HepG2 (cell line): ENCODE data around the gene MICA. TPM values are rescaled to one million over a fixed set of nuclear protein-coding genes. Genes with fewer than 3 reads are reported as not detected.

Experiments used
- ATM ChIP-seq: fragments of 450-650 bp; IDR thresholded peaks from 2 replicates; pipeline ENCODE4 v1.7.1; 2017; ENCODE audit warnings: mild to moderate bottlenecking, borderline replicate concordance
- BORCS8-MEF2B ChIP-seq: sonication (generic); formaldehyde crosslinking; IDR thresholded peaks from 2 replicates; pipeline ENCODE4 v1.8.0; 2022; ENCODE audit warnings: mild to moderate bottlenecking, missing genetic modification reagents
- CENPX ChIP-seq: sonication (generic); formaldehyde crosslinking; IDR thresholded peaks from 2 replicates; pipeline ENCODE4 v1.9.0; 2021; ENCODE audit warnings: mild to moderate bottlenecking, missing genetic modification reagents, moderate library complexity
- ELF4 ChIP-seq: sonication (generic); formaldehyde crosslinking; IDR thresholded peaks from 2 replicates; pipeline ENCODE4 v1.5.0; 2020; ENCODE audit warnings: missing genetic modification reagents, mild to moderate bottlenecking, moderate library complexity, borderline replicate concordance
- FOXJ3 ChIP-seq: sonication (generic); formaldehyde crosslinking; IDR thresholded peaks from 2 replicates; pipeline ENCODE4 v1.4.0; 2020; ENCODE audit warnings: missing genetic modification reagents, mild to moderate bottlenecking, borderline replicate concordance
- GATAD1 ChIP-seq: IDR thresholded peaks from 2 replicates; pipeline ENCODE4 v1.6.1; 2016; ENCODE audit warnings: missing genetic modification reagents, missing compliant biosample characterization
- HMGXB3 ChIP-seq: sonication (generic); formaldehyde crosslinking; IDR thresholded peaks from 2 replicates; pipeline ENCODE4 v1.4.0; 2020; ENCODE audit warnings: missing genetic modification reagents, borderline replicate concordance
- HNRNPK ChIP-seq: fragments of 200-400 bp; formaldehyde crosslinking; IDR thresholded peaks from 2 replicates; pipeline ENCODE4 v1.6.1; 2018; ENCODE audit warnings: low read length, low read depth, moderate library complexity, mild to moderate bottlenecking; ENCODE audit not compliant: poor library complexity, severe bottlenecking
- HOXA7 ChIP-seq: sonication (generic); formaldehyde crosslinking; IDR thresholded peaks from 2 replicates; pipeline ENCODE4 v1.8.1; 2022; ENCODE audit warnings: mild to moderate bottlenecking, missing genetic modification reagents, moderate library complexity
- KDM2A ChIP-seq: sonication (generic); formaldehyde crosslinking; IDR thresholded peaks from 2 replicates; pipeline ENCODE4 v1.4.0; 2020; ENCODE audit warnings: low read depth, missing genetic modification reagents, borderline replicate concordance
- MED1 ChIP-seq: sonication (generic); formaldehyde crosslinking; IDR thresholded peaks from 2 replicates; pipeline ENCODE4 v1.4.0; 2020; ENCODE audit warnings: missing genetic modification reagents
- NFRKB ChIP-seq: fragments of 450-650 bp; IDR thresholded peaks from 2 replicates; pipeline ENCODE4 v1.6.1; 2017
- NR2F1 ChIP-seq, 2 experiments: fragments of 450-650 bp in 1 of 2; formaldehyde crosslinking in 1 of 2; IDR thresholded peaks; 2 replicates each; pipeline versions ENCODE4 v1.5.0 to v1.6.1; 2016 to 2020; ENCODE audit warnings: mild to moderate bottlenecking in 1 of 2, missing compliant biosample characterization in 1 of 2, missing genetic modification reagents in 1 of 2, moderate library complexity in 1 of 2
- POLR2AphosphoS5 ChIP-seq: IDR thresholded peaks from 2 replicates; pipeline ENCODE4 v1.6.1; 2012; ENCODE audit warnings: low read depth, low read length
- SKI ChIP-seq: fragments of 450-650 bp; IDR thresholded peaks from one replicate; pipeline ENCODE4 v1.6.1; 2018; ENCODE audit warnings: mild to moderate bottlenecking; ENCODE audit not compliant: partially characterized antibody
- SMAD3 ChIP-seq: sonication (generic); formaldehyde crosslinking; IDR thresholded peaks from 2 replicates; pipeline ENCODE4 v1.4.0; 2020; ENCODE audit warnings: missing genetic modification reagents
- SPEN ChIP-seq: sonication (generic); formaldehyde crosslinking; IDR thresholded peaks from 2 replicates; pipeline ENCODE4 v1.5.1; 2020; ENCODE audit warnings: low read depth, mild to moderate bottlenecking, missing genetic modification reagents
- STAG1 ChIP-seq: sonication (generic); formaldehyde crosslinking; IDR thresholded peaks from 2 replicates; pipeline ENCODE4 v1.4.0; 2020; ENCODE audit warnings: missing genetic modification reagents
- STAT5B ChIP-seq: sonication (generic); formaldehyde crosslinking; IDR thresholded peaks from 2 replicates; pipeline ENCODE4 v1.4.0; 2020; ENCODE audit warnings: missing genetic modification reagents
- YEATS2 ChIP-seq: sonication (generic); formaldehyde crosslinking; IDR thresholded peaks from 2 replicates; pipeline ENCODE4 v1.4.0; 2020; ENCODE audit warnings: missing genetic modification reagents, borderline replicate concordance
- ZFP90 ChIP-seq: sonication (generic); formaldehyde crosslinking; IDR thresholded peaks from 2 replicates; pipeline ENCODE4 v1.8.0; 2022; ENCODE audit warnings: missing genetic modification reagents, mild to moderate bottlenecking, inconsistent platforms, borderline replicate concordance
- ZNF598 ChIP-seq: sonication (generic); formaldehyde crosslinking; IDR thresholded peaks from 2 replicates; pipeline ENCODE4 v1.5.1; 2020; ENCODE audit warnings: mild to moderate bottlenecking, missing genetic modification reagents, borderline replicate concordance
- ZNF749 ChIP-seq: sonication (generic); formaldehyde crosslinking; IDR thresholded peaks from 2 replicates; pipeline ENCODE4 v1.8.0; 2022; ENCODE audit warnings: mild to moderate bottlenecking, missing genetic modification reagents, moderate library complexity, borderline replicate concordance
- polyA plus RNA-seq, 8 experiments: library from polyadenylated mRNA; depleted of rRNA in 3 of 8; stranded (reverse) in 7 of 8; unstranded in 1 of 8; fragments of >200 nt; fragmentation: Illumina TruSeq in 4 of 8; extraction: Trizol in 4 of 8; gene quantifications; 2 replicates each; pipeline versions ENCODE4 v1.2.1 to v1.2.3, GENCODE V29; 2011 to 2016; ENCODE audit warnings: low read depth in 4 of 8, missing spikeins in 1 of 8, mixed read lengths in 1 of 8; ENCODE audit not compliant: insufficient read depth in 1 of 8
- total RNA-seq, 5 experiments: library from RNA; depleted of rRNA; stranded (reverse); fragments of >200 nt; fragmentation: Illumina TruSeq; extraction: Trizol; gene quantifications; 2 replicates each; pipeline ENCODE4 v1.2.3, GENCODE V29; 2016; ENCODE audit warnings: low read depth in 1 of 5
- TF ChIP-seq, protein P1 (sequence below), 2 experiments: sonication (generic) in 1 of 2; formaldehyde crosslinking in 1 of 2; IDR thresholded peaks; 2 replicates each; pipeline versions ENCODE4 v1.4.0 to v1.6.1; 2018 to 2020; ENCODE audit warnings: missing genetic modification reagents in 2 of 2, borderline replicate concordance in 1 of 2, low read depth in 1 of 2, mild to moderate bottlenecking in 1 of 2, missing biosample characterization in 1 of 2

MICA gene
- total and polyA plus RNA-seq, 2 of the 13 experiments (the other 11 are each of a cell fraction or from before 2014, with no cell fraction given): 21.6 to 38.1 TPM

- TF ChIP-seq GATAD1: peak; percentile 61
- no peak for TF ChIP-seq HOXA7 (CRISPR knock-in tag)
- peak; percentile 54 for TF ChIP-seq SPEN
- 0 out of 2 replicates have a peak, but pooled peaks have one; percentile 33 for TF ChIP-seq STAT5B (CRISPR knock-in tag)
- TF ChIP-seq, protein P1, sequence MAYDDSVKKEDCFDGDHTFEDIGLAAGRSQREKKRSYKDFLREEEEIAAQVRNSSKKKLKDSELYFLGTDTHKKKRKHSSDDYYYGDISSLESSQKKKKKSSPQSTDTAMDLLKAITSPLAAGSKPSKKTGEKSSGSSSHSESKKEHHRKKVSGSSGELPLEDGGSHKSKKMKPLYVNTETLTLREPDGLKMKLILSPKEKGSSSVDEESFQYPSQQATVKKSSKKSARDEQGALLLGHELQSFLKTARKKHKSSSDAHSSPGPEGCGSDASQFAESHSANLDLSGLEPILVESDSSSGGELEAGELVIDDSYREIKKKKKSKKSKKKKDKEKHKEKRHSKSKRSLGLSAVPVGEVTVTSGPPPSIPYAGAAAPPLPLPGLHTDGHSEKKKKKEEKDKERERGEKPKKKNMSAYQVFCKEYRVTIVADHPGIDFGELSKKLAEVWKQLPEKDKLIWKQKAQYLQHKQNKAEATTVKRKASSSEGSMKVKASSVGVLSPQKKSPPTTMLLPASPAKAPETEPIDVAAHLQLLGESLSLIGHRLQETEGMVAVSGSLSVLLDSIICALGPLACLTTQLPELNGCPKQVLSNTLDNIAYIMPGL (CRISPR knock-in tag; IDR thresholded peaks at IDR 0.05; ENCODE audit: borderline replicate concordance in 1 of 2, low read depth in 1 of 2): peak; percentile 97 to 99
- no peak for TF ChIP-seq ZNF749
- peak; percentile 64 for TF ChIP-seq HMGXB3
- TF ChIP-seq NR2F1 (CRISPR knock-in tag; IDR thresholded peaks at IDR 0.05): no peak
- peak; percentile 91 for TF ChIP-seq KDM2A (CRISPR knock-in tag)
- TF ChIP-seq MED1: no peak
- TF ChIP-seq BORCS8-MEF2B: peak; percentile 64
- peak; percentile 28 for TF ChIP-seq HNRNPK
- TF ChIP-seq ELF4 (CRISPR knock-in tag): 0 out of 2 replicates have a peak, but pooled peaks have one; percentile 69
- no peak for TF ChIP-seq ATM
- no peak for TF ChIP-seq SMAD3 (CRISPR knock-in tag)
- no peak for TF ChIP-seq NFRKB
- no peak for TF ChIP-seq SKI
- peak; percentile 65; the same call in 1 of the 2 replicates for TF ChIP-seq YEATS2 (CRISPR knock-in tag)
- TF ChIP-seq CENPX (CRISPR knock-in tag): no peak
- peak; percentile 95; the same call in 1 of the 2 replicates for TF ChIP-seq ZNF598
- TF ChIP-seq STAG1 (CRISPR knock-in tag): peak; percentile 78
- TF ChIP-seq POLR2AphosphoS5: peak; percentile 70
- TF ChIP-seq ZFP90 (CRISPR knock-in tag): no peak
- TF ChIP-seq FOXJ3 (CRISPR knock-in tag): peak; percentile 31; the same call in 1 of the 2 replicates
Observed at GRCh38 chr6:31399589-31400466, 3.6 kb upstream of the MICA start (continued).
